SK-N-SH (cell line): ENCODE data around the gene PALLD.

Experiments used
- FOXM1 ChIP-seq: IDR thresholded peaks from 2 replicates; pipeline ENCODE4 v1.4.0; 2012; ENCODE audit warnings: low read depth, mild to moderate bottlenecking
- TF ChIP-seq, protein P1 (sequence below): fragments of 200-600 bp; sonication (generic); IDR thresholded peaks from 2 replicates; pipeline ENCODE4 v1.6.1; 2017; ENCODE audit warnings: antibody characterized with exemption, mild to moderate bottlenecking, moderate library complexity

DNA sequence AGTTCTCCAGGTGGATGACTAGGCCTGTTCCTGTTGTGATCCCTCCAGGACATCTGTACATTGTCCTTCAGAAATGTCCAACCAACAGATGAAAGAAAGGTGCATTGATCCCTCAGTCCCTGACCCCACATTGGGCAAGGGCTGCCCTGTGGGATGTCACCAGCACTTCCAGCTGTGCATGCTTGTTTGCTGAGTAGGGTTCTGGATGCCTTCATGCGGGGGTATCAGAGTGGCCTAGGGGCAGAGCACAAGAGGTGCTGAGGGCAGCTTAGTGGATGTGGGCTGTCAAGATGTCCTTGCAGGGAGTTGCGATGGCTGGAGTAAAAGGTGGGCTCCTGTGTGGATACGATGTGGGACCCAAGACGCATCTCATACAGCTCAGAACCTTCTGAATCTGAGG is 112.5 kb downstream of the PALLD start:
- no peak for TF ChIP-seq FOXM1
- TF ChIP-seq, protein P1, sequence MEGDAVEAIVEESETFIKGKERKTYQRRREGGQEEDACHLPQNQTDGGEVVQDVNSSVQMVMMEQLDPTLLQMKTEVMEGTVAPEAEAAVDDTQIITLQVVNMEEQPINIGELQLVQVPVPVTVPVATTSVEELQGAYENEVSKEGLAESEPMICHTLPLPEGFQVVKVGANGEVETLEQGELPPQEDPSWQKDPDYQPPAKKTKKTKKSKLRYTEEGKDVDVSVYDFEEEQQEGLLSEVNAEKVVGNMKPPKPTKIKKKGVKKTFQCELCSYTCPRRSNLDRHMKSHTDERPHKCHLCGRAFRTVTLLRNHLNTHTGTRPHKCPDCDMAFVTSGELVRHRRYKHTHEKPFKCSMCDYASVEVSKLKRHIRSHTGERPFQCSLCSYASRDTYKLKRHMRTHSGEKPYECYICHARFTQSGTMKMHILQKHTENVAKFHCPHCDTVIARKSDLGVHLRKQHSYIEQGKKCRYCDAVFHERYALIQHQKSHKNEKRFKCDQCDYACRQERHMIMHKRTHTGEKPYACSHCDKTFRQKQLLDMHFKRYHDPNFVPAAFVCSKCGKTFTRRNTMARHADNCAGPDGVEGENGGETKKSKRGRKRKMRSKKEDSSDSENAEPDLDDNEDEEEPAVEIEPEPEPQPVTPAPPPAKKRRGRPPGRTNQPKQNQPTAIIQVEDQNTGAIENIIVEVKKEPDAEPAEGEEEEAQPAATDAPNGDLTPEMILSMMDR, result no peak
